HFF-Myc (cell line): ENCODE results near the gene VEZT.
A peak's percentile ranks its signal among the peaks of the same experiment; 100 is the strongest.

Source experiments
- DNase-seq: peaks from one replicate; pipeline ENCODE4 v3.0.0-alpha.2; 2011; ENCODE audit warnings: low read depth; ENCODE audit errors: extremely low read depth
- H3K4me3 ChIP-seq: replicated peaks from 2 replicates; pipeline ENCODE4 v1.5.1; 2011; ENCODE audit warnings: low read depth, mild to moderate bottlenecking, control low read depth, low read length
- CTCF ChIP-seq: IDR thresholded peaks from 2 replicates; pipeline ENCODE4 v1.5.1; 2012; ENCODE audit warnings: mild to moderate bottlenecking, low read depth, low read length, control low read depth; ENCODE audit errors: missing control alignments

Gene VEZT

GRCh38 chr12:95248095-95248494 lies 30.5 kb downstream of the VEZT start:
- no peak for DNase-seq
- TF ChIP-seq CTCF = no peak
- no peak overlapping the region for H3K4me3 ChIP-seq

- peak; percentile 44 for DNase-seq
- no peak for TF ChIP-seq CTCF
- H3K4me3 ChIP-seq = no peak overlapping the region
Observed at GRCh38 chr12:95248604-95249360, 31.2 kb downstream of the VEZT start.

- no peak overlapping the region for H3K4me3 ChIP-seq
- no peak for TF ChIP-seq CTCF
- no peak for DNase-seq
Observed at GRCh38 chr12:95253386-95253785, 35.8 kb downstream of the VEZT start.

GRCh38 chr12:95257541-95257940 lies 39.9 kb downstream of the VEZT start:
- no peak for TF ChIP-seq CTCF
- H3K4me3 ChIP-seq = no peak overlapping the region
- no peak for DNase-seq

GRCh38 chr12:95258151-95258550 lies 40.5 kb downstream of the VEZT start:
- DNase-seq = no peak
- H3K4me3 ChIP-seq = no peak overlapping the region
- no peak for TF ChIP-seq CTCF

GRCh38 chr12:95258803-95259202 lies 41.2 kb downstream of the VEZT start:
- DNase-seq = no peak
- no peak for TF ChIP-seq CTCF
- H3K4me3 ChIP-seq = no peak overlapping the region

GRCh38 chr12:95259368-95259767 lies 41.8 kb downstream of the VEZT start:
- no peak overlapping the region for H3K4me3 ChIP-seq
- DNase-seq = no peak
- no peak for TF ChIP-seq CTCF
